K562 (cell line): ENCODE data around the gene AFG1L. TPM values are rescaled to one million over a fixed set of nuclear protein-coding genes. Genes with fewer than 3 reads are reported as not detected.

ENCODE experiments used
- CEBPG ChIP-seq, 3 experiments: fragments of 200-800 bp in 1 of 3; sonication (Bioruptor generic) in 1 of 3; sonication (generic) in 1 of 3; formaldehyde crosslinking in 1 of 3; IDR thresholded peaks in 2 of 3; conservative IDR thresholded peaks in 1 of 3; 2 replicates each; pipeline versions ENCODE4 v1.6.1 to v1.8.0; 2016 to 2022; ENCODE audit warnings: missing compliant biosample characterization in 2 of 3, missing genetic modification characterization in 2 of 3, mild to moderate bottlenecking in 1 of 3, missing genetic modification reagents in 1 of 3
- FOXP4 ChIP-seq: sonication (generic); formaldehyde crosslinking; IDR thresholded peaks from 2 replicates; pipeline ENCODE4 v1.8.0; 2022; ENCODE audit warnings: mild to moderate bottlenecking, missing genetic modification reagents, borderline replicate concordance
- HDAC6 ChIP-seq: IDR thresholded peaks from 2 replicates; pipeline ENCODE4 v1.6.1; 2012; ENCODE audit warnings: low read depth, mild to moderate bottlenecking, control low read depth, inconsistent platforms, low read length, moderate library complexity
- KAT8 ChIP-seq: fragments of 450-650 bp; IDR thresholded peaks from 2 replicates; pipeline ENCODE4 v1.6.1; 2016; ENCODE audit warnings: low read depth, mild to moderate bottlenecking
- MCM5 ChIP-seq: fragments of 450-650 bp; IDR thresholded peaks from 2 replicates; pipeline ENCODE4 v1.6.1; 2016; ENCODE audit warnings: low read depth
- NFATC3 ChIP-seq: fragments of 450-650 bp; IDR thresholded peaks from 2 replicates; pipeline ENCODE4 v1.6.1; 2017; ENCODE audit warnings: mild to moderate bottlenecking
- RFX5 ChIP-seq: IDR thresholded peaks from 2 replicates; pipeline ENCODE4 v1.6.1; 2011; ENCODE audit warnings: low read depth, mild to moderate bottlenecking, improper control_type of control experiment, low read length
- SAP30 ChIP-seq: fragments of 200-600 bp; sonication (generic); IDR thresholded peaks from 2 replicates; pipeline ENCODE4 v1.6.1; 2012; ENCODE audit warnings: borderline replicate concordance, low read depth, mild to moderate bottlenecking, moderate library complexity, low read length, control low read depth, inconsistent platforms; ENCODE audit not compliant: insufficient read depth, poor library complexity, severe bottlenecking
- SRSF1 ChIP-seq: fragments of 200-400 bp; formaldehyde crosslinking; IDR thresholded peaks from 2 replicates; pipeline ENCODE4 v1.6.1; 2017; ENCODE audit warnings: mild to moderate bottlenecking, low read depth, low read length, moderate library complexity
- TOE1 ChIP-seq, 2 experiments: fragments of 450-650 bp in 1 of 2; sonication (generic) in 1 of 2; formaldehyde crosslinking in 1 of 2; IDR thresholded peaks; 2 replicates each; pipeline versions ENCODE4 v1.7.1 to v1.8.0; 2016 to 2022; ENCODE audit warnings: borderline replicate concordance in 2 of 2, mild to moderate bottlenecking in 2 of 2, antibody characterized with exemption in 1 of 2, inconsistent platforms in 1 of 2, low read depth in 1 of 2, missing genetic modification reagents in 1 of 2, moderate library complexity in 1 of 2
- polyA plus RNA-seq, 8 experiments: library from polyadenylated mRNA; depleted of rRNA in 4 of 8; stranded (reverse) in 5 of 8; unstranded in 3 of 8; fragments of >200 nt; fragmentation: Nextera tagmentation in 2 of 8; fragmentation: Illumina TruSeq in 1 of 8; extraction: Ambion mirVana in 2 of 8; extraction: Trizol in 1 of 8; gene quantifications; 2 replicates each; pipeline versions ENCODE4 v1.2.1 to v1.2.3, GENCODE V29; 2011 to 2014; ENCODE audit warnings: inconsistent platforms in 1 of 8, missing spikeins in 1 of 8
- total RNA-seq, 7 experiments: library from RNA; depleted of rRNA in 6 of 7; stranded (reverse); fragments of >200 nt in 6 of 7; fragmentation: Illumina TruSeq in 2 of 7; extraction: Trizol in 2 of 7; gene quantifications; 2 replicates each; pipeline versions ENCODE4 v1.2.1 to v1.2.3, GENCODE V29; 2011 to 2021; ENCODE audit warnings: low replicate concordance in 1 of 7
- TF ChIP-seq, protein P1 (sequence below): fragments of 200-400 bp; formaldehyde crosslinking; IDR thresholded peaks from 2 replicates; pipeline ENCODE4 v1.6.1; 2017; ENCODE audit warnings: mild to moderate bottlenecking, low read depth, low read length, moderate library complexity

Gene AFG1L
- total and polyA plus RNA-seq, 9 of the 15 experiments (the other 6 are each of a cell fraction or from before 2014, with no cell fraction given): 2.2 to 15.5 (median 5.8) TPM

DNA sequence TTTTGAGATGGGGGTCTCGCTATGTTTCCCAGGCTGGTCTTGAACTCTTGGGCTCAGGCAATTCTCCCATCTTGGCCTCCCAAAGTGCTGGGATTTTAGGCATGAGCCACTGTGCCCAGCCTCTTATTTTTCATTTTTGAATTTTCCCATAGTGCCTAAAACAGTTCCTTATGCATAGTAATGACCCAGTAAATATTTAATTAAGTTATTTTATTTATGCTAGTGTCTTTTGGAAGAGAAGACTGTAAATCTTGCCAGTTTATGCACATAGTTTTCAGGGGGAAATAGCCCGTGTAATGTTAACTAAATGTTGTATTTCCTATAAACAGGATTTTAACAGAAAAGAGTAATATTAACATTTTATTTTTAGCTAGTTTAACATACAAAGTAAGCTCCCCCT is 60.3 kb downstream of the AFG1L start (continued):
- TF ChIP-seq FOXP4 (CRISPR knock-in tag) (no peak), KAT8 (no peak), SAP30 (no peak), CEBPG (CRISPR knock-in tag; IDR thresholded peaks at IDR 0.05) (no peak), CEBPG (tag; conservative IDR thresholded peaks at IDR 0.05 in 1 of 2, IDR thresholded peaks at IDR 0.05 in 1 of 2) (no peak), HDAC6 (no peak), MCM5 (no peak), RFX5 (no peak), SRSF1 (no peak), NFATC3 (no peak), TOE1 (IDR thresholded peaks at IDR 0.05; ENCODE audit: borderline replicate concordance) (no peak), TOE1 (CRISPR knock-in tag; IDR thresholded peaks at IDR 0.05; ENCODE audit: borderline replicate concordance, low read depth) (no peak)
- TF ChIP-seq, protein P1, sequence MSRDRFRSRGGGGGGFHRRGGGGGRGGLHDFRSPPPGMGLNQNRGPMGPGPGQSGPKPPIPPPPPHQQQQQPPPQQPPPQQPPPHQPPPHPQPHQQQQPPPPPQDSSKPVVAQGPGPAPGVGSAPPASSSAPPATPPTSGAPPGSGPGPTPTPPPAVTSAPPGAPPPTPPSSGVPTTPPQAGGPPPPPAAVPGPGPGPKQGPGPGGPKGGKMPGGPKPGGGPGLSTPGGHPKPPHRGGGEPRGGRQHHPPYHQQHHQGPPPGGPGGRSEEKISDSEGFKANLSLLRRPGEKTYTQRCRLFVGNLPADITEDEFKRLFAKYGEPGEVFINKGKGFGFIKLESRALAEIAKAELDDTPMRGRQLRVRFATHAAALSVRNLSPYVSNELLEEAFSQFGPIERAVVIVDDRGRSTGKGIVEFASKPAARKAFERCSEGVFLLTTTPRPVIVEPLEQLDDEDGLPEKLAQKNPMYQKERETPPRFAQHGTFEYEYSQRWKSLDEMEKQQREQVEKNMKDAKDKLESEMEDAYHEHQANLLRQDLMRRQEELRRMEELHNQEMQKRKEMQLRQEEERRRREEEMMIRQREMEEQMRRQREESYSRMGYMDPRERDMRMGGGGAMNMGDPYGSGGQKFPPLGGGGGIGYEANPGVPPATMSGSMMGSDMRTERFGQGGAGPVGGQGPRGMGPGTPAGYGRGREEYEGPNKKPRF: no peak
